GM23338 (cell line): ENCODE results near the gene IFT88. TPM values are rescaled to one million over a fixed set of nuclear protein-coding genes. Genes with fewer than 3 reads are reported as not detected.

ENCODE experiments used
- ATAC-seq: fragments of 200-7000 bp; cut with Tn5 transposase; 3 replicates; pipeline ENCODE4 v1.9.1; 2020
- DNase-seq: peaks from one replicate; pipeline ENCODE4 v3.0.0-alpha.2; 2015; ENCODE audit warnings: low spot score
- H2AFZ ChIP-seq: fragments of 200-600 bp; sonication (generic); 2 replicates; pipeline ENCODE4 v1.8.0; 2016; ENCODE audit warnings: antibody characterized with exemption, mild to moderate bottlenecking, moderate library complexity
- H3F3A ChIP-seq: fragments of 200-600 bp; sonication (generic); replicated peaks from 2 replicates; pipeline ENCODE4 v1.8.0; 2017; ENCODE audit warnings: antibody characterized with exemption, mixed run types, low read depth
- H3K27ac ChIP-seq: fragments of 200-600 bp; sonication (generic); 2 replicates; pipeline ENCODE4 v1.6.1; 2016; ENCODE audit warnings: low read depth
- H3K27me3 ChIP-seq: fragments of 200-600 bp; sonication (generic); 2 replicates; pipeline ENCODE4 v1.8.0; 2016; ENCODE audit warnings: mild to moderate bottlenecking, mixed run types, moderate library complexity; ENCODE audit not compliant: insufficient read depth
- H3K36me3 ChIP-seq: fragments of 200-600 bp; sonication (generic); 2 replicates; pipeline ENCODE4 v1.8.0; 2016; ENCODE audit warnings: mild to moderate bottlenecking; ENCODE audit not compliant: insufficient read depth
- H3K4me1 ChIP-seq: fragments of 200-600 bp; sonication (generic); 2 replicates; pipeline ENCODE4 v1.8.0; 2016; ENCODE audit warnings: mild to moderate bottlenecking, moderate library complexity; ENCODE audit not compliant: insufficient read depth
- H3K4me2 ChIP-seq: fragments of 200-600 bp; sonication (generic); 2 replicates; pipeline ENCODE4 v1.7.1; 2017; ENCODE audit warnings: mixed run types
- H3K4me3 ChIP-seq: fragments of 200-600 bp; sonication (generic); 2 replicates; pipeline ENCODE4 v1.6.1; 2016; ENCODE audit warnings: mixed run types
- H3K79me2 ChIP-seq: fragments of 200-600 bp; sonication (generic); replicated peaks from 2 replicates; pipeline ENCODE4 v1.8.0; 2017; ENCODE audit warnings: mild to moderate bottlenecking; ENCODE audit not compliant: insufficient read depth
- H3K9me2 ChIP-seq: fragments of 200-600 bp; sonication (generic); 2 replicates; pipeline ENCODE4 v1.8.0; 2017; ENCODE audit not compliant: insufficient read depth
- H4K20me1 ChIP-seq: fragments of 200-600 bp; sonication (generic); replicated peaks from 2 replicates; pipeline ENCODE4 v1.8.0; 2017; ENCODE audit warnings: mild to moderate bottlenecking; ENCODE audit not compliant: insufficient read depth
- H3K27ac Mint-ChIP-seq: 2 replicates; pipeline ENCODE4 v1.8.0; 2020; ENCODE audit warnings: inconsistent platforms, mild to moderate bottlenecking, moderate library complexity, mixed read lengths
- H3K27me3 Mint-ChIP-seq: 3 replicates; pipeline ENCODE4 v1.8.0; 2022; ENCODE audit warnings: low read depth, mild to moderate bottlenecking, moderate library complexity, mixed read lengths, inconsistent platforms; ENCODE audit not compliant: insufficient read depth, poor library complexity
- H3K36me3 Mint-ChIP-seq: 3 replicates; pipeline ENCODE4 v1.8.0; 2021; ENCODE audit warnings: low read depth, mild to moderate bottlenecking, inconsistent platforms, moderate library complexity, mixed read lengths
- H3K4me1 Mint-ChIP-seq: 3 replicates; pipeline ENCODE4 v1.8.0; 2020; ENCODE audit warnings: mild to moderate bottlenecking, inconsistent platforms, mixed read lengths
- H3K4me3 Mint-ChIP-seq: 3 replicates; pipeline ENCODE4 v1.8.0; 2021; ENCODE audit warnings: moderate library complexity, mild to moderate bottlenecking, inconsistent platforms, mixed read lengths
- H3K9me3 Mint-ChIP-seq: 3 replicates; pipeline ENCODE4 v1.8.0; 2020; ENCODE audit warnings: moderate library complexity, mild to moderate bottlenecking, inconsistent platforms, mixed read lengths
- CTCF ChIP-seq, 2 experiments: fragments of 200-600 bp in 1 of 2; sonication (generic) in 1 of 2; conservative IDR thresholded peaks; 2 replicates each; pipeline versions ENCODE4 v1.5.1 to v1.6.1; 2016 to 2017; ENCODE audit warnings: antibody characterized with exemption in 2 of 2, low read depth in 2 of 2, mild to moderate bottlenecking in 2 of 2, moderate library complexity in 1 of 2
- ETS1 ChIP-seq: IDR thresholded peaks from 2 replicates; pipeline ENCODE4 v1.6.1; 2016; ENCODE audit warnings: antibody characterized with exemption
- EZH2 ChIP-seq: fragments of 200-600 bp; sonication (generic); IDR thresholded peaks from one replicate; pipeline ENCODE4 v1.8.0; 2017; ENCODE audit warnings: antibody characterized with exemption, mild to moderate bottlenecking, low read depth; ENCODE audit not compliant: unreplicated experiment
- EZH2phosphoT487 ChIP-seq: fragments of 200-600 bp; sonication (generic); IDR thresholded peaks from one replicate; pipeline ENCODE4 v1.8.1; 2018; ENCODE audit warnings: antibody characterized with exemption; ENCODE audit not compliant: unreplicated experiment
- JUNB ChIP-seq: IDR thresholded peaks from one replicate; pipeline ENCODE4 v1.6.1; 2016; ENCODE audit warnings: antibody characterized with exemption; ENCODE audit not compliant: unreplicated experiment
- NANOG ChIP-seq: IDR thresholded peaks from 2 replicates; pipeline ENCODE4 v1.6.1; 2016; ENCODE audit warnings: antibody characterized with exemption, borderline replicate concordance
- ZNF114 ChIP-seq: fragments of 250-450 bp; sonication (Bioruptor Pico); IDR thresholded peaks from 2 replicates; pipeline ENCODE4 v1.5.0; 2020; ENCODE audit warnings: mild to moderate bottlenecking, moderate library complexity
- ZNF331 ChIP-seq: fragments of 250-450 bp; sonication (Bioruptor Pico); IDR thresholded peaks from 2 replicates; pipeline ENCODE4 v1.5.0; 2020; ENCODE audit warnings: low read depth, mild to moderate bottlenecking, moderate library complexity
- ZNF462 ChIP-seq: fragments of 250-450 bp; sonication (Bioruptor Pico); IDR thresholded peaks from 2 replicates; pipeline ENCODE4 v1.5.0; 2020; ENCODE audit warnings: mild to moderate bottlenecking, moderate library complexity
- polyA plus RNA-seq: library from polyadenylated mRNA; unstranded; fragments of >200 nt; fragmentation: Nextera tagmentation; extraction: Ambion mirVana; gene quantifications from 2 replicates; pipeline ENCODE4 v1.2.1, GENCODE V29; 2016
- total RNA-seq: library from RNA; depleted of rRNA; stranded (reverse); fragments of >200 nt; shearing (Covaris generic); gene quantifications from 2 replicates; pipeline ENCODE4 v1.2.3, GENCODE V29; 2014

Gene IFT88
- total and polyA plus RNA-seq, 2 experiments from 2014 or later = 8.2 to 8.7 TPM

- H3K4me1 Mint-ChIP-seq = no peaks in the 10 kb centered on the region
- no peak for ATAC-seq
- DNase-seq = no peak
- Histone ChIP-seq H4K20me1 (no peaks in the 10 kb centered on the region), H3K79me2 (no peaks in the 10 kb centered on the region), H3K4me2 (no peak overlapping the region), H3K4me1 (no peaks in the 10 kb centered on the region), H3K9me2 (no peaks in the 10 kb centered on the region), H2AFZ (no peak overlapping the region), H3K36me3 (no peaks in the 10 kb centered on the region), H3K4me3 (no peak overlapping the region), H3F3A (no peaks in the 10 kb centered on the region), H3K27ac (no peak overlapping the region), H3K27me3 (no peaks in the 10 kb centered on the region)
- no peak overlapping the region for H3K27ac Mint-ChIP-seq
- peaks cover 24% of the 10 kb centered on the region for H3K36me3 Mint-ChIP-seq
- TF ChIP-seq ETS1 (no peak), ZNF331 (no peak), CTCF (conservative IDR thresholded peaks at IDR 0.05; ENCODE audit: low read depth in 2 of 2) (no peak), ZNF114 (no peak), EZH2phosphoT487 (no peak), JUNB (no peak), NANOG (no peak), ZNF462 (CRISPR knock-in tag) (no peak), EZH2 (no peak)
- H3K4me3 Mint-ChIP-seq = no peak overlapping the region
- H3K27me3 Mint-ChIP-seq = no peaks in the 10 kb centered on the region
- H3K9me3 Mint-ChIP-seq = peaks cover 5% of the 10 kb centered on the region; the same call in 2 of the 3 replicates
Observed at GRCh38 chr13:20585371-20585770, 18.4 kb downstream of the IFT88 start.
